Upper lobe of left lung (tissue), 6 donors: ENCODE results near the gene NEDD4L. TPM values are rescaled to one million over a fixed set of nuclear protein-coding genes. Genes with fewer than 3 reads are reported as not detected.

ENCODE experiments used
- ATAC-seq, 2 donors: fragments of 200-7000 bp; cut with Tn5 transposase; one replicate each; pipeline ENCODE4 v1.9.1; 2022; ENCODE audit warnings: mild to moderate bottlenecking in 2 of 2, moderate library complexity in 2 of 2; ENCODE audit not compliant: low FRiP score in 2 of 2
- DNase-seq, 2 donors: peaks; one replicate each; pipeline ENCODE4 v3.0.0-alpha.2; 2019 to 2020
- H3K27ac ChIP-seq, 4 donors: fragments of 200-600 bp; sonication (generic); one replicate each; pipeline ENCODE4 v1.5.1; 2016 to 2019
- H3K27me3 ChIP-seq, 4 donors: fragments of 200-600 bp; sonication (generic); one replicate each; pipeline ENCODE4 v1.5.1; 2017 to 2019
- H3K36me3 ChIP-seq, 4 donors: fragments of 200-600 bp; sonication (generic); one replicate each; pipeline ENCODE4 v1.5.1; 2016 to 2019
- H3K4me1 ChIP-seq, 4 donors: fragments of 200-600 bp; sonication (generic); one replicate each; pipeline ENCODE4 v1.5.1; 2018 to 2019
- H3K4me3 ChIP-seq, 4 donors: fragments of 200-600 bp; sonication (generic); one replicate each; pipeline ENCODE4 v1.5.1; 2017 to 2019; ENCODE audit warnings: mild to moderate bottlenecking in 2 of 4, moderate library complexity in 1 of 4
- H3K9me3 ChIP-seq, 4 donors: fragments of 200-600 bp; sonication (generic); one replicate each; pipeline ENCODE4 v1.5.1; 2018 to 2019
- CTCF ChIP-seq, 6 experiments: fragments of 450-650 bp in 4 of 6; fragments of 200-600 bp in 2 of 6; sonication (generic) in 2 of 6; IDR thresholded peaks; one replicate each; pipeline ENCODE4 v1.5.1; 2016 to 2019; ENCODE audit warnings: antibody characterized with exemption in 6 of 6
- EP300 ChIP-seq, 4 donors: sonication (generic); formaldehyde crosslinking; IDR thresholded peaks; one replicate each; pipeline ENCODE4 v1.5.1; 2017; ENCODE audit warnings: antibody characterized with exemption in 4 of 4, control low read depth in 2 of 4
- POLR2A ChIP-seq, 4 donors: fragments of 450-650 bp; IDR thresholded peaks; one replicate each; pipeline ENCODE4 v1.5.1; 2016 to 2017; ENCODE audit warnings: antibody characterized with exemption in 4 of 4, mild to moderate bottlenecking in 2 of 4
- POLR2AphosphoS5 ChIP-seq, 2 donors: sonication (generic); formaldehyde crosslinking; IDR thresholded peaks; one replicate each; pipeline ENCODE4 v1.5.1; 2017; ENCODE audit warnings: antibody characterized with exemption in 2 of 2
- WGBS, 2 donors: methylation state at CpG; one replicate each; pipeline ENCODE4 v1.1.5; 2017 to 2018; 5-methylcytosine and 5-hydroxymethylcytosine counted together
- total RNA-seq, 6 donors: library from RNA; depleted of rRNA in 4 of 6; stranded (reverse); fragments of >200 nt in 4 of 6; gene quantifications; one replicate each; pipeline versions ENCODE4 v1.1.0 to v1.2.1, GENCODE V29; 2016 to 2021
- donor health status: DM: no; HTN: no; CAD: no; lungs with moderate emphysema.
- donor health status: DM: no; HTN: yes; CAD: no; lungs with severe emphysema.

The NEDD4L gene
- total RNA-seq, 6 donors from 2014 or later, result 148 to 491 (median 300) TPM

- no peak for TF ChIP-seq POLR2A (IDR thresholded peaks at IDR 0.05)
- no peak for TF ChIP-seq POLR2AphosphoS5 (IDR thresholded peaks at IDR 0.05)
- no peak for TF ChIP-seq EP300 (IDR thresholded peaks at IDR 0.05)
- no peak for TF ChIP-seq CTCF (IDR thresholded peaks at IDR 0.05)
- no peak for ATAC-seq
- WGBS, 2 donors, result 58 to 73% methylated on average over 2 of the region's 2 CpGs
- Histone ChIP-seq H3K4me1 (peaks cover 16 to 44% (median 34%) of the 10 kb centered on the region in 4 donors), H3K4me3 (no peak overlapping the region), H3K27me3 (no peaks in the 10 kb centered on the region), H3K9me3 (no peaks in the 10 kb centered on the region), H3K36me3 (no peaks in the 10 kb centered on the region), H3K27ac (peak overlapping the region; percentile 53 to 76 (median 65))
- no peak for DNase-seq
These were observed 224.8 kb downstream of the NEDD4L start for GRCh38 chr18:58268849-58269248.

GRCh38 chr18:58269931-58270330 lies 225.9 kb downstream of the NEDD4L start:
- H3K27me3 ChIP-seq, result no peaks in the 10 kb centered on the region
- H3K27ac ChIP-seq, result peak overlapping the region; percentile 53 to 85 (median 72)
- 54 to 79% methylated on average over 5 of the region's 5 CpGs for WGBS, 2 donors
- DNase-seq (no peak), ATAC-seq (peak; percentile 53 to 84)
- no peaks in the 10 kb centered on the region for H3K9me3 ChIP-seq
- peak in 3 of 4 donors; percentile 58 to 98 (median 84) for TF ChIP-seq EP300 (IDR thresholded peaks at IDR 0.05)
- TF ChIP-seq CTCF (IDR thresholded peaks at IDR 0.05), result no peak
- TF ChIP-seq POLR2A (IDR thresholded peaks at IDR 0.05), result no peak
- peak in 1 of 2 donors; percentile 61 for TF ChIP-seq POLR2AphosphoS5 (IDR thresholded peaks at IDR 0.05)
- H3K4me3 ChIP-seq, result no peak overlapping the region
- peaks cover 6 to 35% (median 26%) of the 10 kb centered on the region in 4 donors for H3K4me1 ChIP-seq
- no peaks in the 10 kb centered on the region for H3K36me3 ChIP-seq

GRCh38 chr18:58270396-58270795 lies 226.4 kb downstream of the NEDD4L start:
- peak overlapping the region; percentile 36 to 85 (median 70) for H3K27ac ChIP-seq
- TF ChIP-seq CTCF (IDR thresholded peaks at IDR 0.05) (no peak), POLR2AphosphoS5 (IDR thresholded peaks at IDR 0.05) (no peak), EP300 (IDR thresholded peaks at IDR 0.05) (no peak), POLR2A (IDR thresholded peaks at IDR 0.05) (peak in 1 of 4 donors; percentile 6)
- peaks cover 2 to 30% (median 23%) of the 10 kb centered on the region in 4 donors for H3K4me1 ChIP-seq
- H3K4me3 ChIP-seq, result no peak overlapping the region
- H3K27me3 ChIP-seq, result no peaks in the 10 kb centered on the region
- DNase-seq (no peak), ATAC-seq (no peak)
- no peaks in the 10 kb centered on the region for H3K9me3 ChIP-seq
- 75 to 76% methylated on average over 4 of the region's 4 CpGs for WGBS, 2 donors
- H3K36me3 ChIP-seq, result no peaks in the 10 kb centered on the region

- no peak for TF ChIP-seq EP300 (IDR thresholded peaks at IDR 0.05)
- TF ChIP-seq CTCF (IDR thresholded peaks at IDR 0.05), result no peak
- no peak for TF ChIP-seq POLR2AphosphoS5 (IDR thresholded peaks at IDR 0.05)
- no peak for TF ChIP-seq POLR2A (IDR thresholded peaks at IDR 0.05)
- Histone ChIP-seq H3K4me3 (no peak overlapping the region), H3K36me3 (no peaks in the 10 kb centered on the region), H3K9me3 (no peaks in the 10 kb centered on the region), H3K4me1 (peaks cover 2 to 38% (median 27%) of the 10 kb centered on the region in 4 donors), H3K27me3 (no peaks in the 10 kb centered on the region), H3K27ac (peak overlapping the region in 3 of 4 donors; percentile 13 to 77 (median 36))
- 49 to 57% methylated on average over 2 of the region's 2 CpGs for WGBS, 2 donors
- no peak for ATAC-seq
- DNase-seq, result no peak
These were observed 227.7 kb downstream of the NEDD4L start for GRCh38 chr18:58271770-58272169.

- H3K27me3 ChIP-seq, result no peaks in the 10 kb centered on the region
- 83 to 87% methylated on average over 6 of the region's 6 CpGs for WGBS, 2 donors
- no peak overlapping the region for H3K4me3 ChIP-seq
- peak overlapping the region in 3 of 4 donors; percentile 34 to 77 (median 37) for H3K27ac ChIP-seq
- ATAC-seq (no peak), DNase-seq (no peak)
- no peaks in the 10 kb centered on the region for H3K36me3 ChIP-seq
- H3K4me1 ChIP-seq, result peaks cover 2 to 42% (median 30%) of the 10 kb centered on the region in 4 donors
- TF ChIP-seq POLR2A (IDR thresholded peaks at IDR 0.05) (no peak), EP300 (IDR thresholded peaks at IDR 0.05) (no peak)
- H3K9me3 ChIP-seq, result no peaks in the 10 kb centered on the region
These were observed 228.2 kb downstream of the NEDD4L start for GRCh38 chr18:58272209-58272608.
